ENCODE results near the gene KRT73. TPM values are rescaled to one million over a fixed set of nuclear protein-coding genes. Genes with fewer than 3 reads are reported as not detected.

Gene KRT73
- total RNA-seq, 1 donor from 2014 or later = not detected

GRCh38 chr12:52558781-52559445 lies 59.4 kb downstream of the KRT73 start:
- DNase-seq (ENCODE audit: low spot score in 2 of 2, unreplicated experiment in 2 of 2) = no peak
- Mint-ChIP-seq H3K9me3 (no peaks in the 10 kb centered on the region), H3K4me1 (no peaks in the 10 kb centered on the region), H3K36me3 (no peaks in the 10 kb centered on the region), H3K27ac (no peak overlapping the region), H3K27me3 (ENCODE audit: low read depth) (peaks cover 74% of the 10 kb centered on the region), H3K4me3 (no peak overlapping the region)
- TF ChIP-seq, protein P1, sequence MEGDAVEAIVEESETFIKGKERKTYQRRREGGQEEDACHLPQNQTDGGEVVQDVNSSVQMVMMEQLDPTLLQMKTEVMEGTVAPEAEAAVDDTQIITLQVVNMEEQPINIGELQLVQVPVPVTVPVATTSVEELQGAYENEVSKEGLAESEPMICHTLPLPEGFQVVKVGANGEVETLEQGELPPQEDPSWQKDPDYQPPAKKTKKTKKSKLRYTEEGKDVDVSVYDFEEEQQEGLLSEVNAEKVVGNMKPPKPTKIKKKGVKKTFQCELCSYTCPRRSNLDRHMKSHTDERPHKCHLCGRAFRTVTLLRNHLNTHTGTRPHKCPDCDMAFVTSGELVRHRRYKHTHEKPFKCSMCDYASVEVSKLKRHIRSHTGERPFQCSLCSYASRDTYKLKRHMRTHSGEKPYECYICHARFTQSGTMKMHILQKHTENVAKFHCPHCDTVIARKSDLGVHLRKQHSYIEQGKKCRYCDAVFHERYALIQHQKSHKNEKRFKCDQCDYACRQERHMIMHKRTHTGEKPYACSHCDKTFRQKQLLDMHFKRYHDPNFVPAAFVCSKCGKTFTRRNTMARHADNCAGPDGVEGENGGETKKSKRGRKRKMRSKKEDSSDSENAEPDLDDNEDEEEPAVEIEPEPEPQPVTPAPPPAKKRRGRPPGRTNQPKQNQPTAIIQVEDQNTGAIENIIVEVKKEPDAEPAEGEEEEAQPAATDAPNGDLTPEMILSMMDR (IDR thresholded peaks at IDR 0.05; ENCODE audit: unreplicated experiment) = no peak

Other genes with a start within 250 kb of the KRT73 start
- gene KRT84, start 232.9 kb downstream of the KRT73 start, total RNA-seq = not detected in 3 replicates
- not detected in 3 replicates for gene KRT82, start 212.2 kb downstream of the KRT73 start, total RNA-seq
- gene KRT75, start 184.2 kb downstream of the KRT73 start, total RNA-seq = not detected in 3 replicates
- gene KRT6B, start 166.4 kb downstream of the KRT73 start, total RNA-seq = not detected in 3 replicates
- not detected in 3 replicates for gene KRT6C, start 144.8 kb downstream of the KRT73 start, total RNA-seq
- gene KRT6A, start 125.3 kb downstream of the KRT73 start, total RNA-seq = 1.2 TPM in 1 of 3 replicates, not detected in the others
- 0.51 to 1.4 TPM (median 0.72 TPM) in 3 replicates for gene KRT5, start 98.2 kb downstream of the KRT73 start, total RNA-seq
- gene KRT71, start 65.4 kb downstream of the KRT73 start, total RNA-seq = not detected in 3 replicates
- not detected in 3 replicates for gene KRT74, start 44.7 kb downstream of the KRT73 start, total RNA-seq
- not detected in 3 replicates for gene KRT72, start 17.1 kb downstream of the KRT73 start, total RNA-seq
- gene KRT2, start 33.7 kb upstream of the KRT73 start, total RNA-seq = not detected in 3 replicates
- not detected in 3 replicates for gene KRT1, start 61.8 kb upstream of the KRT73 start, total RNA-seq
- not detected in 3 replicates for gene KRT77, start 85.0 kb upstream of the KRT73 start, total RNA-seq
- not detected in 3 replicates for gene KRT76, start 158.8 kb upstream of the KRT73 start, total RNA-seq
- 0.50 to 0.78 TPM (median 0.75 TPM) in 3 replicates for gene KRT3, start 177.6 kb upstream of the KRT73 start, total RNA-seq
- gene KRT4, start 195.6 kb upstream of the KRT73 start, total RNA-seq = 1.00 to 1.4 TPM (median 1.3 TPM) in 3 replicates
- not detected in 3 replicates for gene KRT79, start 215.8 kb upstream of the KRT73 start, total RNA-seq
- gene KRT78, start 230.4 kb upstream of the KRT73 start, total RNA-seq = not detected in 3 replicates

Data from mesothelial cell of epicardium (in vitro differentiated cells).